GM19467 (cell line): ENCODE measurements around the gene SMOC1.
"Not testable (repeated sequence)": the region's sequence is repeated elsewhere in the genome, so short reads cannot be mapped to it uniquely, and the experiment has no call there.

ENCODE experiments used
- ATAC-seq: cut with Tn5 transposase; IDR thresholded peaks from one replicate; pipeline ENCODE4 v1.9.1; 2021; ENCODE audit warnings: mild to moderate bottlenecking, moderate library complexity; ENCODE audit not compliant: unreplicated experiment

The SMOC1 gene

DNA sequence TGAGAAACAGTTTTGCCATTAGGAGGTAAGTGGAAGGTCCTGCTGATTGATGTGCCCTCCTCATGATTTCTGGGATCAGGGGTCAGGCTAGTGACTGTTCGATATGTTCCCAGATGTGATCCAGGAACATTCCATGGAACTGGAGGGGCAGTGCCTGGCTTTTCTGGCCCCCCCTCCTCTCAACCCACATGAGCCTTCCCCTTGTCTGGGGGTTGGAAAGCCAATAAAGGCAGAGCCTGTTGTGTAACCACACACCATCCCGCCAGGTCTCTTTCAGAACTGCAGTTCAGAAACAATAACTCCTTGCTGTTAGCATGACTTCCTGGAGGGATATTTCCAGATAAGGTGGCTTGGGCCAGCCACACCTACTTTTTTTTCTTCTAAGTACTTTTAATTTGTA is 17.8 kb downstream of the SMOC1 start:
- no peak for ATAC-seq

DNA sequence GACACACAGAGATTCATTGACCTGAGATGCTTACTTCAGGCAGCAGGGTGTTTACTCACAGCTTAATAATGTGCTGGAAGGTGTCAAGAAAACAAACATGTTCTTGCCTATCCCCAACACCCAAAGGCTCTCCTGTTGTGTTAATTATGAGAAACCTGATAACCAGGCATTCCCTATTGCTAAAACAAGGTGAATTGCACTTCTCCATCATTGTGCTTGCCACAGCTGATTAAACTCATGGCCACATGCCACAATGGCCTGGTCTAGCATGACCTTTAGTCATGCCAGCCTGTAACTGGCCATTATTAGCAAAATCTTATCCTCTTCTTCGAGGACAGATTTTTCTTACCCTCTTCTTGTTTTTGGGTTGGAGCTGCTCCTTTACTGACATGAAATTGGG is 21.4 kb downstream of the SMOC1 start:
- no peak for ATAC-seq

DNA sequence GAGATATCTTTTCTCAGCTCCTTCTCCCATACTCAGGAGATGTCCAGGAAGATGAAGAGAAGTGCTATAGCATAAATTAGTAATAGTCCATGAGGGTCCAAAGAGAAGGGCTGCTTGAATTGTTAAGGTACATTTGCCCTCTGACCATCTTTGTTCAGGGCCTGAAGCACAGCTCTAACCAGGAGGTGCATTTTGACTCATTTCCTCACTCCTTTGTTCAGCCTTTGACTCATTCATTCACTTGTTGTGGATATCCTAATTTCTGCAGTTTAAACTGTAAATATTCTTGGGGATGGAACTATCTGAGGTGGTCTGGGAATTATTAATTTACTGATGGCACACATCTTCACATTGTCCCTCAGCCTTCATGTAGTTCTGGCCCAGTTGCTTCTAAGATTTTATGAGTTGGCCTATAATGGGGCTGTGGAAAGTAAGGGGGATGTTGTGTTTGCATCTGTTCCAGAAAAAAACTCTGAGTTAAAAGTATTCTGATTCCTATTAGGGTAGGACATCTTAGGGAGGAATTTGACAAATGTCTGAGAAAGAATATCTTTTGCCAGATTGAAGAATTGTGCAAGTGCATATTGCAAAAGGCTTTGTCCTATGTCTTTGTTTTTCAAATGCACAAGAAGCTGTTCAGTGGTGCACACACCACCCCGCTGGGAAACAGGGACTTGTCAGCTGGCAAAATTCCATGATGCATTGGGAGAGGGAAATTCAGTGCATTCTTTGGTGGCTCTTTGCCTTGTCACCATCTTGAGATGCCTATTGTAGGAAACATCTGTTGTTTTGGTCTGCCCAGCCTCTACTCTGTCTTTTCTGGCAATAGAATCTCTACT is 22.1 kb downstream of the SMOC1 start:
- no peak for ATAC-seq

DNA sequence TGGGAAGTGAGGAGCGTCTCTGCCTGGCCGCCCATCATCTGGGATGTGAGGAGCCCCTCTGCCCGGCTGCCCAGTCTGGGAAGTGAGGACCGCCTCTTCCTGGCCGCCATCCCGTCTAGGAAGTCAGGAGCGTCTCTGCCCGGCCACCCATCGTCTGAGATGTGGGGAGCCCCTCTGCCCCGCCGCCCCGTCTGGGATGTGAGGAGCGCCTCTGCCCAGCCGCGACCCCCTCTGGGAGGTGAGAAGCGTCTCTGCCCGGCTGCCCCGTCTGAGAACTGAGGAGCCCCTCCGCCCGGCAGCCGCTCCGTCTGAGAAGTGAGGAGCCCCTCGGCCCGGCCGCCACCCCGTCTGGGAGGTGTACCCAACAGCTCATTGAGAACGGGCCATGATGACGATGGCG is 23.8 kb downstream of the SMOC1 start:
- not testable (repeated sequence) for ATAC-seq

DNA sequence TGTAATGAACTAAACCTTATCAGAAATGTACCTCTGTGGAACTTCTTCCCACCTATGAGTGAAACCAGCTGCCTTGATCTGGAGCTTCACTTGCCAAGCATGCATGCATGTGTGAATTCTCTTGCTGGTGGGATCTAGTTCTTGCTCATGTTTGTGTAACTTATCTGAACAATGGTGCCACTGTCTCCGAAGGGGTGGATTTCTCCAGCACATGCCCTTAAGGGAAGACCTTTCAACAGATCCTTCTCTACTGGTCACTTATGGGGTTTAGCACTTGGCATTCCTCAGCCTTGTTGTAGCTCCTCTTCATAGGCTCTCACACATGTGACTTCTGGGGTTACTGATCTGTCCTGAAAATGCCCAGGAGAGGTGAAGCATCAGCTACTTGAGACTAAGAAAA is 25.0 kb downstream of the SMOC1 start:
- ATAC-seq, result no peak

DNA sequence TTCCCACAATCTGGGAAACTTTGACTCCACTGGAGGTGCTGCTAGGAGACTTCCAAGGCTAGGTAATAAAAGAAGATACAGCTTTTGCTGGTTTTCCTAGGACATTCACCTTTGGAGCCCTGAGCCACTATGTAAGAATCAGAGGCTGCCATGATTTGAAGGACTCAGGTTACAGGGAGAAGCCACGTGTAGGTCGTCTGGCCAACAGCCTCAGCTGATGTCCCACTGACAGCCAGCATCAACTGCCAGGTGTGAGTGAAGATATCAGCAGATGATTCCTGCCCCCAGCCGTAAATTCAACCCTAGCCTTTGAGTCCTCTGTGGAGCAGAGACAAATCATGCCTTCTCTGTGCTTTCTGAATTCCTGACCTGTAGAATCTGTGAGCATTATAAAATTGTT is 27.0 kb downstream of the SMOC1 start:
- ATAC-seq, result no peak

DNA sequence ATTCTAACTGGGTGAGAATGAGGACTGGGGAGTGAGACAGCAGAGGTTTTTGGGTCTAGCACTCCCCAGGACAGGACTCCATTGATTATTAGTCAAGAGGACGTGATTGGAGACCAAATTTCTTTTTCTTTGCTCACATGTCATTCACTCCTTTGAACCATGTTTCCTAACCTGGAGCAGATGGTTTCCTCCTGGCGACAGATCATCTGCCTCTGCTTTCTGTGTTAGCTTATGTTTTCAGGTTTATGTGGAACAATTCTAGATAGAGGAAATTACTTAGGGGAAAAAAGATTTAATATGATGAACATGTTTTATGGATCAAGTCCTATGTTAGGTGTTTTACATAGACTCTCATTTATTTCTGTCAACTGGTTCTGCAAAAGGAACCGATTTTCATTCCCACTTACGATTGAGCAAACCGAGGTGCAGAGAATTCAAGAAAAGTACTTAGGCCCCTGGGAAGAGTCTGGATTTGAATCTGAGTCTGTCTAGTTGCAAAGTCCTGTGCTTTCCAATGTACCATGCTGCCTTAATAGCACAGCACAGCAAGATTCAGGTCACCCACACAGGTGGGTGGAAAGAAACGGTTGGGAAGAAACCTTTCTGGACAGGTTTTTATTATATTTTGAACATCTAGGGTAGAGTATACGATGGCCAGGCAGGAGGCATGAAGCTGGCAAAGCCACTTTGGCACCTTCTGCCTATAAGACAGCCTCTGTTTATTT is 30.8 kb downstream of the SMOC1 start:
- no peak for ATAC-seq

DNA sequence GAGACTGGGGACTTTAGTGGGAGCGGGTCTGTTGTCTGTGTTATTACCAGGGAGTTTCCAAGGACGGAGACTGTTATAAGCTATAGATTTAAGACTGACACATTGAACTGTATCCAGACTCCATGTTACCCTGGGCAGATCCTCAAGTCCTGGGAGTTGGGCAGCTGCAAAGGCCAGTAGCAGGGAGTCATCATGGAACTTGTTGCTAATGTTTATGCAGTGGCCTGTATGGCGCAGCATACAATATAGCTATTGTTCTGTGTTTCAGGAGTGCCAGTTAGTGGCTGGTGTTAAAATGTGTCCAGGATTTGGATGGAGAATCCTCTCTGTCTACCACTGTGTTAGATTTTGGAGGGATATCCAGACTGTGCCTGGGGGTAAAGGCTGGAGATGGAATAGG is 31.7 kb downstream of the SMOC1 start:
- no peak for ATAC-seq

DNA sequence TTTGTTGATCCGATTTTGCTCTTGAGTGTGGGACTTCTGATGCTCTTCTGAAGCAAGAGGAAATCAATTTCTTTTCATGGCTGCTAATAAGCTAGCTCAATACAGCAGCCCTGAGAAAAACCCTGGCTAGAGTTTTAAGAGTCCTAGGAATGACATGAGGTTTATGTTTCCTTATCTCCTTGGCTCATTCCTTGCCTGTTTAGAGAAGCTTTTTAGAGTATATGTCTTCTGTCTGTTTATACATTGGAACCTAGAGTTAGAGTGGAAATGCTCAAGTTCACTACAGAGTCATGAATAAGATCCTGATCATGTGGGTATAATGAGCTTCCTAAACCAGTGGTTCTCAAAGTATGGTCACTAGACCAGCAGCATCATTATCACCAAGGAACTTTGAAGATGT is 34.5 kb downstream of the SMOC1 start:
- no peak for ATAC-seq

DNA sequence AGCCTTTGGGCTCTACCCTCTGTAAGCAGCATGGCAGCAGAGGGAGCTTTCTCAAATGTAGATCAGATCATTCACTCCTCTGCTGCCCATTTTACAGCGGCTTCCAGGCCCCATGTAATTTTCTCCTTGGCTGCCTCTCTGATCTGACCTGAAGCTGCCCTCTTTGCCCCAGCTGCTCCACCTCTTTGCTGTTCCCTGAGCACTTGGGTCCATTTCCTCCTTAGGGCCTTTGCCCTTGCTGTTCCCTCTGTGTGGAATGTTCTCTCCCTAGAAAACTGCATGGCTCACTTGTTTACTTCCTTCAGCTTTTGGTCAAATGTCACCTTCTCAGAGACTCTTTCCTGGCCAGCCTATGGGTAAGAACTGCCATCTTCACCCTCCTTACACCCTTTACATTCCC is 37.2 kb downstream of the SMOC1 start:
- no peak for ATAC-seq

DNA sequence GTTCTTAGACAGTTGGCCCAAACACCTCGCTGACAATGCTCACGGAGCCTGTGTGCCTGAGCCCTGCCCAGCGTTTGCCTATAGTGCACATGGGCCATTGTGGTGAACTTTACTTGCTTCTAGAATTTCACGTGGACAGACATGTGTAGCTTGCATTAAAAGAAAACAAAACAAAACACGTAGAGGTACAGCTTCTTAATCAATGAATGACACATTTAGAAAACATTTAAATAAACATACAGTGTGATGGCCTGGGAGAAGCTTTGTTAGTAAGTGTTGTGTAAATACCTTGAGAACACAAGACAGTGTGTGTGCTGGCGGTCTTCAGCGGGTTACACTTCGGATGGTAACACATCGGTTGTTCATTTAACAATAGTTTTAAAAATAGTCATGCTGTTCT is 38.1 kb downstream of the SMOC1 start:
- ATAC-seq, result no peak

DNA sequence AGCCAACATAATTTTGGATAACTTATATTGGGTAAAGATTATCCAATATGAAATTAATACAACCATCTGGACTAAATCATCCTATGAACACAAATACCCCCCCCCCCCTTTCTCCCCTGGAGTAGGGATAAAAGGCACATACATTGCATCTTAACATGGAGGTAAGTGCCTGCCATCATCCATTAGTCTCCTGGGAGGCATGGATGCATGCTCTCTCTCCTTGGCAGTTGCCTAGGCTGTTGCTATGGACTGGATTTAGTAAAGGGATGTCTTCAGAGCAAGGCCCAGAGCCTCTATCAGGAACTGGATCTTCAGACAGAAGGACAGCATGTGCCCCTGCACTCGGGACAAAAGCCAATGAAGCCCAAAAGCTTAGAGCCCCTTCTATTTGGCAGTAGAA is 40.6 kb downstream of the SMOC1 start:
- no peak for ATAC-seq

DNA sequence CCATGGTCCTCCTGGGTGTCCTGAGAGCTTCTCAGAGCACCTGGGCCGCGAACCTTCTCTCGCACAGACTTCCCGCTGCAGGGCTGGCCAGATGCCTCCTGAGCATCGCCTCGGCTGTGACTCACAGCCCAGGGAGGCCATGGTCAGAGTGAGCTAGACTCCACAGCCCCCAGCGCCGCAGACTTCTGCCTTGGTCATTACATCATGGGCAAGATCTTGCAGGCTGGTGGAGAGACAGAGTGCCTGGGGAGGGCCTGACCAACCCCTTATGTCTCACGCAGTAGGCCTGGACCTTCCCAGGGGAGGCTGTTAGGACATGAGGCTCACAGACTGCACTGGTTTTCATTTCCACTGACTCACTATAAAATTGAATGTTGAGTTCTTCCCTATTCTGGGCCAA is 41.8 kb downstream of the SMOC1 start:
- no peak for ATAC-seq

DNA sequence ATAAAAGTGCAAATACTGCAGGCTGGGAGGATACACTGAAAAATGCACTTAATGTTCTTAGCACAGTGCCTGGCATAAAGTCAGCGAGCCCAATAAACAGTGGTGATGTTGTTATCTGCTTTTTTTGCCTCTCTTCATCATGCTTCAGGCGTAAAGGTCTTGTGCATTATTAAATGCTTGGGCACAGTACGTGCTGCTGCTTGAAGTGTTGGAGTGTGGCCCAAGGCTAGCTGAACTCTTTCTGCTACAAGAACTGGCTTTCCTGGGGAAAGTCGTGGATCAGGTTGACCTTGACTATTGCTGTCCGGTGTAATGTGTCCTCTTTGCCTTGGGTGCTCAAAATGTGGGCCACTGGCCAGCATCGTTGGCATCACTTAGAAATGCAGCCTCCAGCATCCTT is 43.0 kb downstream of the SMOC1 start:
- ATAC-seq, result no peak

DNA sequence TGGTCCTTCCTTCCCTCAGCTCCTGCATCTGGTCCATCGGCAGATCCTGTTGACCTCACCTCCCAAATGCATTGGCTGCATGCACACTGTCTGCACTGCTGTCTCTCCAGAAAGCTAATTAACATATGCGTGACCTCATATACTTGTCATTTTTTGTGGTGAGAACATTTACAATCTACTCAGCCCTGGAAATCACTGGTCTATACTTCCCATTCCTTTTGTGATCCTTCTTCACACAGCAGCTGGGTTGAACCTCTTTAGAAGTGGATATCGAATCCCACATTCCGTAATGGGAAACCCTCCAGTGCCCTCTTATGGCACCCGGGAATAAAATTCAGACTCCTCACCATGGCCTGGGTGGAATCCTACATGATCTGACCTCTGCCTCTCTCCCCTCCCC is 45.0 kb downstream of the SMOC1 start:
- no peak for ATAC-seq

DNA sequence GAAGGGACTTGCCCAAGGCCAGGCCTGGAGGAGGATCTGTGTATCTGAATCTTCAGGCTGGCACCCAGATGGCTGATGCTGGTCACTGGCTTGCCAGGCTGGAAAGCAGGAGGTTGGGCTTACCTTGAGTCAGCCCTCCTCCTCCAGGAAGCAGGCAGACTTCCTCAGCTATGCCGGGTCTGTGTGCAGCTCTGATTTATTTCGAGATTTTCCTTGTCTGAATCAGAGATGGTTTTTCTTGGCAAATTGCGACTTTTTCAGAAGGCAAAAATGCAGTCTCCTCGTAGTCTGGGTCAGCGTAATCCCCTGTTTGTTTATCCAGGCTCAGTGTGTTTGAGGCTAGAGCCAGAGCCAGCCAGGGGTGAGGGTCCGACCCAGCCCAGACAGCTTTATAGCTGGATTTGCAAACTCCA is 48.9 kb downstream of the SMOC1 start:
- no peak for ATAC-seq

DNA sequence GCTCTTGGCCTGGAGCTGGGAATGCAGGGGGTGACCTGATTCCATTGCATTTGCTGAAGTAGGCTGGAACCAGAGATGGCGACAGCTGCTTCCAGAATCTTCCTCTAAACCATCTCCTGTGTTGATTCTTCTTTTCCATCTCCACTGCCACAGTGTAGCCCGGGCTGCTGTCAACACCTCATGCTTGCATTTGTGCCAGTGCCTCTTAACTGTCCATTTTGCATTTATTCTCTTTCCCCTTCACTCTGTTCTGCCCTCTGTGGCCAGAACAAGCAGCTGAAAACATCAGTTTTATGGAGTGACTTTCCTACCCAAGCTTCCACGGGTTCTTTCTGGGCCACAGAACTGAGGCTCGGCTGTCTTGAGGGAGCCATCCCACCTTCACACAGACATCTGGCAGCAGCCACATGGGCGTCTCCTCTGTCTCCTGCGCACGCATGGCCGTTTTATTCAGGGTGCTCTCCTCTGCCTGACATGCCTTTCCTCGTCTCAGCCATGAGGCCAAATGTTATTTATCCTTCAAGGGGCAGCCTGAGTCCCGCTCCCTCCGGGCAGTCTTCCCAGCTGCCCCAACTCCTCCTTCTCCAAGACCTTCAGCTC is 51.7 kb downstream of the SMOC1 start:
- ATAC-seq, result no peak

DNA sequence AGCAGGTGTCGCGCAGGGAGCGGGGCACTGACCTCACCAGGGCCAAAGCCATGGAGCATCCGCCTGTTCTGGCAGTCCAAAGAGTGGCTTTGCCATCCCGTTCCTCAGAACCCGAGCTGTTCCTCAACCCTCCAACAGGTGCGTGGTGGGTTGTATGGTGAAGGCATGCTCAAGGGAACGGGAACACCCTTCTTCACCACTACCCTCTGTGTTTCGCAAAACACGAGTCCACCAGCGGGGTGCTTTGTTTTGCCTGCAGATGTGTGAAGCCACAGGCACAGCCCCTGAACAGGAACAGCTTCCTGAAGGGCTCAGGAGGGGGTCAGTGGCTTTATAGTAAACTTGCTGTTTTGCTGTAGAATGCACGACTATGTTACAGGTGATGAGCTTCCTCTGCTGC is 52.7 kb downstream of the SMOC1 start:
- ATAC-seq, result no peak

DNA sequence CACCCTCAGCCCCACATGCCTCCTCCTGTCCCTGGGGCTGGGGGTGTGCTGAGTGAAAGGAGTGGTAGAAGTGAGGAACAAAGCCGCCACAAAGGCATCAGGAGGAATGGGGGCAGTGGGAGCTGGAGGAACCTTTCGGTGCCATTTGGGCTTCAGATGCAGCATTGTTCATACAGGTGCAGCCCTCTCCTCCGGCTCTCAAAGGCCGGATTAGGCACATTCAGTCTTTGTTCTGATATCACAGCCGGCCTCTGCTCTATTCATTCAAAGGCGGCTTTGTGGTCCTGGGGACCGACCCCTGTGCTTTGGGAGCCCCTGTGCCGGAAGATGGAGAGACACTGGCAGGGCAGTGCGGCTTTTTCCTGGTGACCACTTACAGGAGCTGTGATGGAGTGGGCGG is 53.2 kb downstream of the SMOC1 start:
- no peak for ATAC-seq

DNA sequence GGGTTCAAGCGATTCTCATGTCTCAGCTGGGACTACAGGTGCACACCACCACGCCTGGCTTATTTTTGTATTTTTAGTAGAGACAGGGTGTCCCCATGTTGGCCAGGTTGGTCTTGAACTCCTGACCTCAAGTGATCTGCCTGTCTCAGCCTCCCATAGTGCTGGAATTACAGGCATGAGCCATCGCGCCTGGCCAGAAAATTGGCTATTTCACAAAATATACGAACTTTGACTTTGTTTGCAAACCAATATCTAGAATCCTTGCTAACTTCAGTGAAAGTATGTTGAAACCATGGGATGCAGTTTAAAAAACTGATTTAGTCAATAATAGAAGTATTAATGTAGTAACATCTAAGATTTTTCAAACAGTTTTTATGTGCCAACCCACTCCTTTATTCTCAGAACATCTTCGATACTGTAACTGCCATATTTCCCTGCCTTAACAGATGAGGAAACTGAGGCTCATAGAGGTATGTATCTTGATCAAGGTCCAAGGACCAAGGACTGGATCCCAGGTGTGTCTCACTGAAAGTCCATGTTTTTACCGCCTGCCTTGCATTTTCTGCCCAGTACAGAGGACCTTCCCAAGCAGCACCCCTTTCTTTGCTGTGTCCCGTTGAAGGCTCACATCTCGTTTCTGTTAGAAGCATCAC is 54.5 kb downstream of the SMOC1 start:
- ATAC-seq, result no peak

DNA sequence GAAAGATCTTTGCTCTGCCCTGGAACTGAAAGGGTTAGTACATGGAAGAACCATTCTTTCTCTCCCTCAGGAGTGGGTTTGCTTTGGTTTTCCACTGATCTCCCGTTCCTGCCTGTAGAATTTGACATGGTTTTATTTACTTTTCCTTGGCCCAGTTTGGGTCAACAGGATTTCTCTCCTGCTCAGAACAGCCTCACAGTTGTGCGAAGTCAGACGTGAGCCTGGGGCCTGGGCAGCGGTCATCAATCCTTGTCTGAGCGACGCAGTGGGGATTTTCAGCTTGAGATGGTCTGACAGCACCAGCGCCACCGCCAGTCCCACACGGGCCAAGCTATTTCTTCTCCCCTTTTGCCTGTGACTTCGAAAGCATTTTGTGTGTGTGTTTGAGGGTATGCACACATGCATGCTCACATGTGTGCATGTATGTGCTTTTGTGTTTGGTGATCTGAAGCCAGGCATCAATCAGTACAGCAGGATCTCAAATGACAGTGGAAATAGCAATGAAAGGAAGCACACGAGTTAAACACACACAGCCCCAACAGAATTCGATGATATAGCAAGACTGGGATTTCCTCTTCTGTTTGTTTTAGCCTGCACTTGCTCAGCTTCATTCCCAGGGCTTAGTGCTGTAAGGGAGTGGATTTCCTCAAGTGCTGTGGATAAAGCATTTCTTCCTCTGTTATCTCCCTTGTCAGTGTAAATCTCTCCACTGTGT is 58.3 kb downstream of the SMOC1 start:
- no peak for ATAC-seq
